ENCODE measurements around the gene ASGR1.

The ASGR1 gene

GRCh38 chr17:7224110-7224509 lies 44.9 kb upstream of the ASGR1 start:
- Histone ChIP-seq H3K9ac (ENCODE audit: low read length) (no peak overlapping the region), H3K23ac (ENCODE audit: low read length) (no peak overlapping the region), H3K79me2 (ENCODE audit: control insufficient read depth, insufficient read depth, low read length) (no peaks in the 10 kb centered on the region), H4K8ac (ENCODE audit: low read depth, low read length) (no peak overlapping the region), H3K56ac (ENCODE audit: low read length) (no peak overlapping the region), H2AK5ac (ENCODE audit: low read length) (no peak overlapping the region), H3K4me1 (ENCODE audit: control insufficient read depth, low read depth, low read length) (no peaks in the 10 kb centered on the region), H3K4ac (ENCODE audit: low read depth, low read length) (no peak overlapping the region), H3K27me3 (ENCODE audit: insufficient read depth, low read length, poor library complexity) (no peaks in the 10 kb centered on the region), H3K4me3 (ENCODE audit: low read length) (no peak overlapping the region), H3K4me2 (ENCODE audit: low read length) (no peak overlapping the region), H3K27ac (ENCODE audit: low read depth, low read length) (no peak overlapping the region), H3K36me3 (ENCODE audit: control insufficient read depth, insufficient read depth, low read length) (peaks cover 20% of the 10 kb centered on the region), H2BK5ac (ENCODE audit: low read length) (no peak overlapping the region), H2BK15ac (replicated peaks; ENCODE audit: low read depth) (no peak overlapping the region), H3K79me1 (ENCODE audit: low read length) (peaks cover 6% of the 10 kb centered on the region), H3K18ac (ENCODE audit: low read length) (no peak overlapping the region), H2BK120ac (ENCODE audit: low read depth, low read length) (no peak overlapping the region), H4K5ac (ENCODE audit: low read length) (no peak overlapping the region)
- WGBS (ENCODE audit: extremely low coverage, insufficient coverage, low lambda C conversion rate): no CpG with 5 or more reads among the region's 10 CpGs
- no peak for DNase-seq

- H3K4me3 ChIP-seq (ENCODE audit: low read length): no peak overlapping the region
- no peak overlapping the region for H2BK120ac ChIP-seq (ENCODE audit: low read depth, low read length)
- no peak overlapping the region for H4K5ac ChIP-seq (ENCODE audit: low read length)
- H3K18ac ChIP-seq (ENCODE audit: low read length): no peak overlapping the region
- no peak overlapping the region for H3K9ac ChIP-seq (ENCODE audit: low read length)
- H3K27me3 ChIP-seq (ENCODE audit: insufficient read depth, low read length, poor library complexity): no peaks in the 10 kb centered on the region
- peaks cover 6% of the 10 kb centered on the region for H3K79me1 ChIP-seq (ENCODE audit: low read length)
- no peak overlapping the region for H4K8ac ChIP-seq (ENCODE audit: low read depth, low read length)
- WGBS (ENCODE audit: extremely low coverage, insufficient coverage, low lambda C conversion rate): no CpG with 5 or more reads among the region's 4 CpGs
- no peaks in the 10 kb centered on the region for H3K79me2 ChIP-seq (ENCODE audit: control insufficient read depth, insufficient read depth, low read length)
- H3K27ac ChIP-seq (ENCODE audit: low read depth, low read length): no peak overlapping the region
- H2BK5ac ChIP-seq (ENCODE audit: low read length): no peak overlapping the region
- H3K4me1 ChIP-seq (ENCODE audit: control insufficient read depth, low read depth, low read length): peaks cover 2% of the 10 kb centered on the region
- no peak overlapping the region for H3K56ac ChIP-seq (ENCODE audit: low read length)
- H3K36me3 ChIP-seq (ENCODE audit: control insufficient read depth, insufficient read depth, low read length): peaks cover 20% of the 10 kb centered on the region
- no peak overlapping the region for H3K4me2 ChIP-seq (ENCODE audit: low read length)
- H2AK5ac ChIP-seq (ENCODE audit: low read length): no peak overlapping the region
- H2BK15ac ChIP-seq (replicated peaks; ENCODE audit: low read depth): no peak overlapping the region
- H3K23ac ChIP-seq (ENCODE audit: low read length): no peak overlapping the region
- DNase-seq: no peak
- H3K4ac ChIP-seq (ENCODE audit: low read depth, low read length): no peak overlapping the region
Measured at GRCh38 chr17:7223375-7223774, 44.2 kb upstream of the ASGR1 start.

- Histone ChIP-seq H2BK15ac (replicated peaks; ENCODE audit: low read depth) (no peak overlapping the region), H3K56ac (ENCODE audit: low read length) (no peak overlapping the region), H3K4me2 (ENCODE audit: low read length) (no peak overlapping the region), H3K27ac (ENCODE audit: low read depth, low read length) (no peak overlapping the region), H2BK5ac (ENCODE audit: low read length) (no peak overlapping the region), H3K4me3 (ENCODE audit: low read length) (no peak overlapping the region), H4K5ac (ENCODE audit: low read length) (no peak overlapping the region), H3K36me3 (ENCODE audit: control insufficient read depth, insufficient read depth, low read length) (peaks cover 17% of the 10 kb centered on the region), H3K4ac (ENCODE audit: low read depth, low read length) (no peak overlapping the region), H3K23ac (ENCODE audit: low read length) (no peak overlapping the region), H2BK120ac (ENCODE audit: low read depth, low read length) (no peak overlapping the region), H3K9ac (ENCODE audit: low read length) (no peak overlapping the region), H3K79me1 (ENCODE audit: low read length) (peaks cover 4% of the 10 kb centered on the region), H3K79me2 (ENCODE audit: control insufficient read depth, insufficient read depth, low read length) (no peaks in the 10 kb centered on the region), H3K18ac (ENCODE audit: low read length) (no peak overlapping the region), H3K27me3 (ENCODE audit: insufficient read depth, low read length, poor library complexity) (no peaks in the 10 kb centered on the region), H3K4me1 (ENCODE audit: control insufficient read depth, low read depth, low read length) (peaks cover 6% of the 10 kb centered on the region), H4K8ac (ENCODE audit: low read depth, low read length) (no peak overlapping the region), H2AK5ac (ENCODE audit: low read length) (no peak overlapping the region)
- no peak for DNase-seq
- no CpG with 5 or more reads among the region's 7 CpGs for WGBS (ENCODE audit: extremely low coverage, insufficient coverage, low lambda C conversion rate)
Measured at GRCh38 chr17:7222972-7223292, 43.8 kb upstream of the ASGR1 start.

- Histone ChIP-seq H4K8ac (ENCODE audit: low read depth, low read length) (no peak overlapping the region), H3K27me3 (ENCODE audit: insufficient read depth, low read length, poor library complexity) (no peaks in the 10 kb centered on the region), H3K79me1 (ENCODE audit: low read length) (peaks cover 4% of the 10 kb centered on the region), H3K9ac (ENCODE audit: low read length) (no peak overlapping the region), H3K27ac (ENCODE audit: low read depth, low read length) (no peak overlapping the region), H2AK5ac (ENCODE audit: low read length) (no peak overlapping the region), H4K5ac (ENCODE audit: low read length) (no peak overlapping the region), H3K56ac (ENCODE audit: low read length) (no peak overlapping the region), H2BK15ac (replicated peaks; ENCODE audit: low read depth) (no peak overlapping the region), H3K36me3 (ENCODE audit: control insufficient read depth, insufficient read depth, low read length) (peaks cover 15% of the 10 kb centered on the region), H3K4me2 (ENCODE audit: low read length) (no peak overlapping the region), H3K4ac (ENCODE audit: low read depth, low read length) (no peak overlapping the region), H3K4me3 (ENCODE audit: low read length) (no peak overlapping the region), H3K79me2 (ENCODE audit: control insufficient read depth, insufficient read depth, low read length) (no peaks in the 10 kb centered on the region), H3K23ac (ENCODE audit: low read length) (no peak overlapping the region), H2BK120ac (ENCODE audit: low read depth, low read length) (no peak overlapping the region), H3K18ac (ENCODE audit: low read length) (no peak overlapping the region), H2BK5ac (ENCODE audit: low read length) (no peak overlapping the region), H3K4me1 (ENCODE audit: control insufficient read depth, low read depth, low read length) (peaks cover 9% of the 10 kb centered on the region)
- DNase-seq: no peak
- no CpG with 5 or more reads among the region's 15 CpGs for WGBS (ENCODE audit: extremely low coverage, insufficient coverage, low lambda C conversion rate)
Measured at GRCh38 chr17:7222093-7222971, 43.2 kb upstream of the ASGR1 start.

- WGBS (ENCODE audit: extremely low coverage, insufficient coverage, low lambda C conversion rate): no CpG with 5 or more reads among the region's 10 CpGs
Measured at GRCh38 chr17:7221278-7222092, 42.3 kb upstream of the ASGR1 start.

More at GRCh38 chr17:7221278-7222092, 42.3 kb upstream of the ASGR1 start:
- no peaks in the 10 kb centered on the region for H3K27me3 ChIP-seq (ENCODE audit: insufficient read depth, low read length, poor library complexity)
- H3K79me2 ChIP-seq (ENCODE audit: control insufficient read depth, insufficient read depth, low read length): peaks cover 4% of the 10 kb centered on the region
- H3K36me3 ChIP-seq (ENCODE audit: control insufficient read depth, insufficient read depth, low read length): peaks cover 12% of the 10 kb centered on the region
- H3K4me2 ChIP-seq (ENCODE audit: low read length): no peak overlapping the region
- no peak overlapping the region for H2BK15ac ChIP-seq (replicated peaks; ENCODE audit: low read depth)
- DNase-seq: no peak
- H3K4me1 ChIP-seq (ENCODE audit: control insufficient read depth, low read depth, low read length): peaks cover 9% of the 10 kb centered on the region
- no peak overlapping the region for H3K23ac ChIP-seq (ENCODE audit: low read length)
- H3K18ac ChIP-seq (ENCODE audit: low read length): no peak overlapping the region
- H3K9ac ChIP-seq (ENCODE audit: low read length): peak overlapping the region; percentile 70
- no peak overlapping the region for H4K5ac ChIP-seq (ENCODE audit: low read length)
- no peak overlapping the region for H3K4ac ChIP-seq (ENCODE audit: low read depth, low read length)
- H3K27ac ChIP-seq (ENCODE audit: low read depth, low read length): no peak overlapping the region
- H2AK5ac ChIP-seq (ENCODE audit: low read length): no peak overlapping the region
- no peak overlapping the region for H3K56ac ChIP-seq (ENCODE audit: low read length)
- peaks cover 4% of the 10 kb centered on the region for H3K79me1 ChIP-seq (ENCODE audit: low read length)
- H3K4me3 ChIP-seq (ENCODE audit: low read length): no peak overlapping the region
- H4K8ac ChIP-seq (ENCODE audit: low read depth, low read length): no peak overlapping the region
- no peak overlapping the region for H2BK120ac ChIP-seq (ENCODE audit: low read depth, low read length)
- H2BK5ac ChIP-seq (ENCODE audit: low read length): no peak overlapping the region
